Endothelial cell of umbilical vein (primary cell): ENCODE data around the gene CCDC3. TPM values are rescaled to one million over a fixed set of nuclear protein-coding genes. Genes with fewer than 3 reads are reported as not detected.

Experiments
- BruUV-seq: library from RNA; stranded (reverse); fragments of 400-500 nt; replicated peaks from 2 replicates; lab custom pipeline; 2021; lab: Mats Ljungman, UMichigan
- CTCF ChIA-PET: fragments of 300-600, 350-600 bp; sonication (Branson Sonifier 250); formaldehyde crosslinking; loops from one replicate; lab custom pipeline; 2021; ENCODE audit warnings: antibody characterized with exemption, inconsistent platforms; lab: Charles Lee
- POLR2A ChIA-PET: fragments of 300-600, 350-600 bp; sonication (Branson Sonifier 250); formaldehyde crosslinking; loops from one replicate; lab custom pipeline; 2021; ENCODE audit warnings: antibody characterized with exemption, inconsistent platforms; lab: Charles Lee
- DNase-seq: peaks from one replicate; pipeline ENCODE4 v3.0.0-alpha.2; 2011; ENCODE audit warnings: low read depth, low spot score
- FAIRE-seq: peaks from 2 replicates; lab custom pipeline; 2011; peaks lifted over from hg19 to GRCh38; lab: Jason Lieb, UNC
- H2AFZ ChIP-seq: 2 replicates; pipeline ENCODE4 v1.6.0; 2012; ENCODE audit warnings: low read depth, low read length, control low read depth, inconsistent platforms
- H3K27ac ChIP-seq: 2 replicates; pipeline ENCODE4 v1.5.1; 2011; ENCODE audit warnings: low read depth, mild to moderate bottlenecking, control low read depth, low read length, moderate library complexity; ENCODE audit not compliant: insufficient read depth
- H3K27me3 ChIP-seq, 2 experiments: 2 replicates each; pipeline versions ENCODE4 v1.6.0 to v1.6.1; 2011; ENCODE audit warnings: low read length in 2 of 2, mixed read lengths in 1 of 2; ENCODE audit not compliant: control insufficient read depth in 2 of 2, insufficient read depth in 2 of 2
- H3K36me3 ChIP-seq, 2 experiments: 2 replicates in 1 of 2; 3 replicates in 1 of 2; pipeline ENCODE4 v1.5.1; 2011; ENCODE audit warnings: low read length in 2 of 2, mild to moderate bottlenecking in 1 of 2, moderate library complexity in 1 of 2; ENCODE audit not compliant: control insufficient read depth in 2 of 2, insufficient read depth in 2 of 2; ENCODE audit errors: extremely low read depth in 1 of 2
- H3K4me1 ChIP-seq: 3 replicates; pipeline ENCODE4 v1.5.1; 2011; ENCODE audit warnings: mild to moderate bottlenecking, low read length; ENCODE audit not compliant: control insufficient read depth, insufficient read depth; ENCODE audit errors: extremely low read depth
- H3K4me2 ChIP-seq: 2 replicates; pipeline ENCODE4 v1.6.1; 2011; ENCODE audit warnings: low read length, control low read depth, mixed read lengths; ENCODE audit not compliant: insufficient read depth
- H3K4me3 ChIP-seq, 3 experiments: fragments of 200-600 bp in 1 of 3; sonication (generic), shearing (Covaris generic) in 1 of 3; replicated peaks in 1 of 3; 2 replicates each; pipeline ENCODE4 v1.5.1; 2011 to 2016; ENCODE audit warnings: control low read depth in 3 of 3, low read length in 3 of 3, mild to moderate bottlenecking in 2 of 3, inconsistent platforms in 1 of 3, low read depth in 1 of 3, moderate library complexity in 1 of 3; ENCODE audit not compliant: insufficient read depth in 1 of 3
- H3K79me2 ChIP-seq: 2 replicates; pipeline ENCODE4 v1.6.0; 2012; ENCODE audit warnings: low read length, inconsistent platforms; ENCODE audit not compliant: control insufficient read depth, insufficient read depth
- H3K9ac ChIP-seq: replicated peaks from 2 replicates; pipeline ENCODE3; 2011; ENCODE audit warnings: low read length, control low read depth; ENCODE audit not compliant: insufficient read depth; ENCODE audit errors: extremely low read depth
- H3K9me1 ChIP-seq: replicated peaks from 3 replicates; pipeline ENCODE4 v1.6.0; 2011; ENCODE audit warnings: mild to moderate bottlenecking, low read length; ENCODE audit not compliant: control insufficient read depth, insufficient read depth; ENCODE audit errors: extremely low read depth
- H3K9me3 ChIP-seq: replicated peaks from 2 replicates; pipeline ENCODE4 v1.5.1; 2012; ENCODE audit warnings: low read length, inconsistent platforms; ENCODE audit not compliant: control insufficient read depth, insufficient read depth
- H4K20me1 ChIP-seq: replicated peaks from 2 replicates; pipeline ENCODE3; 2011; ENCODE audit warnings: mild to moderate bottlenecking, low read length; ENCODE audit not compliant: control insufficient read depth, insufficient read depth; ENCODE audit errors: extremely low read depth
- CTCF ChIP-seq, 2 donors: IDR thresholded peaks; 1 replicate in 1 of 2; 2 replicates in 1 of 2; pipeline ENCODE4 v1.5.1; 2011; ENCODE audit warnings: low read length in 2 of 2, mild to moderate bottlenecking in 2 of 2, moderate library complexity in 2 of 2, control low read depth in 1 of 2, inconsistent platforms in 1 of 2, low read depth in 1 of 2; ENCODE audit not compliant: insufficient read depth in 1 of 2; ENCODE audit errors: extremely low read depth in 1 of 2
- EZH2 ChIP-seq: IDR thresholded peaks from 2 replicates; pipeline ENCODE4 v1.6.1; 2012; ENCODE audit warnings: borderline replicate concordance, low read depth, mild to moderate bottlenecking, moderate library complexity, low read length, inconsistent platforms; ENCODE audit not compliant: severe bottlenecking
- FOS ChIP-seq: IDR thresholded peaks from 2 replicates; pipeline ENCODE4 v1.6.1; 2011; ENCODE audit warnings: mild to moderate bottlenecking, low read length, moderate library complexity, borderline replicate concordance; ENCODE audit not compliant: insufficient read depth
- GATA2 ChIP-seq: IDR thresholded peaks from 2 replicates; pipeline ENCODE4 v1.7.0; 2011; ENCODE audit warnings: low read depth, mild to moderate bottlenecking, moderate library complexity, mixed read lengths, low read length; ENCODE audit not compliant: insufficient read length, insufficient read depth
- JUN ChIP-seq: IDR thresholded peaks from 2 replicates; pipeline ENCODE4 v1.6.1; 2011; ENCODE audit warnings: borderline replicate concordance, low read depth; ENCODE audit not compliant: insufficient read length, insufficient read depth
- MAX ChIP-seq: IDR thresholded peaks from 2 replicates; pipeline ENCODE4 v1.6.1; 2011; ENCODE audit not compliant: insufficient read depth, insufficient read length
- MYC ChIP-seq: IDR thresholded peaks from one replicate; pipeline ENCODE4 v1.6.1; 2011; ENCODE audit warnings: mild to moderate bottlenecking, low read depth, low read length
- POLR2A ChIP-seq: IDR thresholded peaks from 2 replicates; pipeline ENCODE4 v1.6.1; 2012; ENCODE audit warnings: low read depth, mild to moderate bottlenecking, control low read depth, low read length
- POLR2AphosphoS5 ChIP-seq: IDR thresholded peaks from 2 replicates; pipeline ENCODE4 v1.6.1; 2012; ENCODE audit warnings: low read depth, mild to moderate bottlenecking, control low read depth, low read length, moderate library complexity; ENCODE audit not compliant: insufficient read depth
- dilution Hi-C: fragments of 300-500 bp; cut with MboI; formaldehyde crosslinking; loops from one replicate; pipeline ENCODE4 v1.15.0; 2019; ENCODE audit warnings: low sequenced_read_pairs; ENCODE audit not compliant: extremely low pct_ligation_motif_present
- intact Hi-C: fragments of 100-400 bp; cut with micrococcal nuclease; formaldehyde crosslinking; loops from one replicate; pipeline ENCODE4 v1.10.0; 2022
- polyA plus RNA-seq, 4 experiments: library from polyadenylated mRNA; depleted of rRNA in 3 of 4; stranded (reverse) in 3 of 4; unstranded in 1 of 4; fragments of >200 nt; gene quantifications; 2 replicates each; pipeline versions ENCODE4 v1.2.1 to v1.2.3, GENCODE V29; 2011 to 2012; ENCODE audit warnings: missing spikeins in 1 of 4
- total RNA-seq: library from RNA; stranded (reverse); gene quantifications from 2 replicates; pipeline ENCODE4 v1.2.3, GENCODE V29; 2021

The CCDC3 gene
- total and polyA plus RNA-seq, 2 donors (not counting 3 experiments of a cell fraction or from before 2014, with no cell fraction given) = 0.90 to 1.4 TPM

DNA sequence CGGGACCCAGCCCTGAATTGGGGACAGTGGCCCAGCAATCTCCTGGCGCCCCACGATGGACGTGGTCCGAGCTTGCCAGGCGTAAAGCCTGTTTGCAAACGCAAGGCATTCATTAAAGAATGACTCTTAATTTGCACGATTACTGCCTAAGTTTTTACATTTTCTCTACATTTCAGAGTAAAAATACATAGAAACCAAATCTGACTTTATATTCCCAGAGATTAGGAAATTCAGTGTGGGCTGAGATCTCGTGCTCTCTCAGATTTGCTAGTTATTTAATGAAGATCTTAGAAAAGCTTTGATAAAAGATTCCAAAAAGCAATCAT lies 337 bp upstream of the CCDC3 start:
- Histone ChIP-seq H3K9ac (no peak overlapping the region), H3K27ac (no peak overlapping the region), H3K4me3 (peak overlapping the region in 1 of 3 experiments; percentile 19), H3K79me2 (no peaks in the 10 kb centered on the region), H4K20me1 (no peaks in the 10 kb centered on the region), H3K36me3 (no peaks in the 10 kb centered on the region), H2AFZ (no peak overlapping the region), H3K4me2 (peak overlapping the region; percentile 49), H3K9me3 (no peaks in the 10 kb centered on the region), H3K4me1 (no peaks in the 10 kb centered on the region), H3K27me3 (peaks cover 18 to 19% of the 10 kb centered on the region in 2 experiments), H3K9me1 (no peaks in the 10 kb centered on the region)
- FAIRE-seq = no peak
- intact Hi-C loops (no loop called here), dilution Hi-C loops (no loop called here)
- BruUV-seq = no TSS peak
- CTCF ChIA-PET = interaction anchor here (1.7 kb wide), 1 partner anchor 219 kb away, joined by 3 read pairs; no protein-coding TSS in a partner anchor
- DNase-seq = no peak
- POLR2A ChIA-PET = no interaction called here
- no peak for TF ChIP-seq FOS

DNA sequence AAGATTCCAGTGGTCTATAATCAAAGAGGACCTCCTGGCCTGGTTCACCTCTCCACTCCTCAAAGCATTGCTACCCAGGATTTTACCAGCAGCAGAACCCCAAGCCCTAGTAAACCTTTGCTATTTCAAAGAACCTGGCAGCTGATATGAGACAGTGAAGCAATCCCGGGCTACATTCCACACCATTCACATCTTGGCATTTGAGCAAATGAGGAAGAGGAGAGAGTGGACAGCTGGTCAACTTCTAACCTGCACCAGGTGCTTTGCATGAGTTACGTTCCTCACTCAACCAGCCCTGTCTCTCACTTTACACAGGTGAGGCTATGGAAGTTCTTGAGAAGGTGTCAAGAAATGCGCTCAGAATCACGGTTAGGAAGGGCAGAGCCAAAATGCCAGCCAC lies 1.1 kb downstream of the CCDC3 start:
- Histone ChIP-seq H3K36me3 (no peaks in the 10 kb centered on the region), H3K27me3 (peaks cover 18 to 19% of the 10 kb centered on the region in 2 experiments), H2AFZ (no peak overlapping the region), H4K20me1 (no peaks in the 10 kb centered on the region), H3K79me2 (no peaks in the 10 kb centered on the region), H3K9me1 (no peaks in the 10 kb centered on the region), H3K4me2 (no peak overlapping the region), H3K4me1 (no peaks in the 10 kb centered on the region), H3K9ac (no peak overlapping the region), H3K4me3 (no peak overlapping the region), H3K27ac (no peak overlapping the region), H3K9me3 (no peaks in the 10 kb centered on the region)
- FAIRE-seq = no peak
- ChIA-PET CTCF (no interaction called here), POLR2A (no interaction called here)
- DNase-seq = no peak
- TF ChIP-seq MAX (no peak), FOS (no peak), GATA2 (no peak), POLR2A (no peak), MYC (no peak), POLR2AphosphoS5 (no peak), EZH2 (no peak), CTCF (IDR thresholded peaks at IDR 0.05; ENCODE audit: extremely low read depth in 1 of 2, insufficient read depth in 1 of 2, low read depth in 1 of 2, low read length in 2 of 2) (no peak), JUN (no peak)
- no TSS peak for BruUV-seq
- dilution Hi-C loops (no loop called here), intact Hi-C loops (no loop called here)
